CD14-positive monocyte (primary cell): ENCODE data around the gene STX18. TPM values are rescaled to one million over a fixed set of nuclear protein-coding genes. Genes with fewer than 3 reads are reported as not detected.

ENCODE experiments used
- DNase-seq, 3 donors: peaks; one replicate each; pipeline ENCODE4 v3.0.0-alpha.2; 2011 to 2022
- H2AFZ ChIP-seq: 2 replicates; pipeline ENCODE4 v1.6.0; 2012; ENCODE audit warnings: mild to moderate bottlenecking, low read depth, low read length, inconsistent platforms; ENCODE audit not compliant: insufficient read depth, poor library complexity, severe bottlenecking
- H3K27ac ChIP-seq, 2 donors: 1 replicate in 1 of 2; 2 replicates in 1 of 2; pipeline ENCODE4 v1.5.1; 2012 to 2013; ENCODE audit warnings: low read length in 2 of 2, control low read depth in 1 of 2, inconsistent platforms in 1 of 2, low read depth in 1 of 2, mild to moderate bottlenecking in 1 of 2
- H3K27me3 ChIP-seq, 2 donors: one replicate each; pipeline versions ENCODE4 v1.6.0 to v1.6.1; 2011 to 2013; ENCODE audit warnings: low read length in 2 of 2; ENCODE audit not compliant: control insufficient read depth in 2 of 2, insufficient read depth in 2 of 2
- H3K36me3 ChIP-seq, 2 donors: replicated peaks in 1 of 2; 1 replicate in 1 of 2; 2 replicates in 1 of 2; pipeline versions ENCODE4 v1.5.1 to v1.6.1; 2012 to 2013; ENCODE audit warnings: low read length in 2 of 2, control low read depth in 1 of 2, inconsistent platforms in 1 of 2, mild to moderate bottlenecking in 1 of 2; ENCODE audit not compliant: insufficient read depth in 2 of 2, control insufficient read depth in 1 of 2
- H3K4me1 ChIP-seq, 2 donors: 1 replicate in 1 of 2; 2 replicates in 1 of 2; pipeline versions ENCODE4 v1.5.1 to v1.6.1; 2012 to 2013; ENCODE audit warnings: low read length in 2 of 2, control low read depth in 1 of 2, inconsistent platforms in 1 of 2, mild to moderate bottlenecking in 1 of 2, moderate library complexity in 1 of 2; ENCODE audit not compliant: insufficient read depth in 2 of 2, control insufficient read depth in 1 of 2
- H3K4me2 ChIP-seq: replicated peaks from 2 replicates; pipeline ENCODE3; 2012; ENCODE audit warnings: low read length, moderate library complexity, mild to moderate bottlenecking; ENCODE audit not compliant: poor library complexity, severe bottlenecking; ENCODE audit errors: extremely low read depth
- H3K4me3 ChIP-seq, 3 experiments: fragments of 200-600 bp in 1 of 3; sonication (generic) in 1 of 3; replicated peaks in 1 of 3; 1 replicate in 2 of 3; 2 replicates in 1 of 3; pipeline ENCODE4 v1.5.1; 2011 to 2013; ENCODE audit warnings: low read length in 3 of 3, mild to moderate bottlenecking in 3 of 3, control low read depth in 2 of 3, low read depth in 2 of 3, inconsistent platforms in 1 of 3, moderate library complexity in 1 of 3
- H3K79me2 ChIP-seq: 2 replicates; pipeline ENCODE4 v1.6.0; 2012; ENCODE audit warnings: mild to moderate bottlenecking, control low read depth, inconsistent platforms, low read length, moderate library complexity; ENCODE audit not compliant: insufficient read depth
- H3K9ac ChIP-seq: 2 replicates; pipeline ENCODE4 v1.6.0; 2017; ENCODE audit warnings: low read length, mild to moderate bottlenecking; ENCODE audit not compliant: insufficient read depth, poor library complexity, severe bottlenecking
- H3K9me3 ChIP-seq, 2 donors: replicated peaks in 1 of 2; 1 replicate in 1 of 2; 2 replicates in 1 of 2; pipeline versions ENCODE4 v1.5.1 to v1.6.1; 2012 to 2013; ENCODE audit warnings: low read length in 2 of 2, control low read depth in 1 of 2; ENCODE audit not compliant: control insufficient read depth in 1 of 2, insufficient read depth in 1 of 2
- H4K20me1 ChIP-seq: 2 replicates; pipeline ENCODE4 v1.6.0; 2012; ENCODE audit warnings: mild to moderate bottlenecking, low read length, control low read depth, moderate library complexity; ENCODE audit not compliant: insufficient read depth
- H3K27ac Mint-ChIP-seq, 7 donors: one replicate each; pipeline ENCODE4 v1.8.0; 2020; ENCODE audit warnings: mild to moderate bottlenecking in 7 of 7, mixed read lengths in 7 of 7, moderate library complexity in 6 of 7, inconsistent platforms in 2 of 7
- H3K27me3 Mint-ChIP-seq, 3 donors: one replicate each; pipeline ENCODE4 v1.8.0; 2021 to 2022; ENCODE audit warnings: low read depth in 3 of 3, mild to moderate bottlenecking in 3 of 3, mixed read lengths in 3 of 3, moderate library complexity in 3 of 3, inconsistent platforms in 1 of 3
- H3K36me3 Mint-ChIP-seq, 2 donors: one replicate each; pipeline ENCODE4 v1.8.0; 2020; ENCODE audit warnings: mixed read lengths in 2 of 2, inconsistent platforms in 1 of 2, mild to moderate bottlenecking in 1 of 2
- H3K4me1 Mint-ChIP-seq: one replicate; pipeline ENCODE4 v1.8.0; 2020; ENCODE audit warnings: mild to moderate bottlenecking, mixed read lengths
- H3K4me3 Mint-ChIP-seq, 2 donors: one replicate each; pipeline ENCODE4 v1.8.0; 2020; ENCODE audit warnings: mild to moderate bottlenecking in 2 of 2, mixed read lengths in 2 of 2, moderate library complexity in 1 of 2
- H3K9me3 Mint-ChIP-seq, 7 donors: one replicate each; pipeline ENCODE4 v1.8.0; 2020 to 2022; ENCODE audit warnings: mixed read lengths in 7 of 7, mild to moderate bottlenecking in 6 of 7, moderate library complexity in 6 of 7, inconsistent platforms in 2 of 7
- CTCF ChIP-seq: fragments of 200-600 bp; IDR thresholded peaks from one replicate; pipeline ENCODE4 v1.8.0; 2022; ENCODE audit warnings: antibody characterized with exemption, mild to moderate bottlenecking
- WGBS: methylation state at CpG from one replicate; pipeline ENCODE4 v1.1.5; 2013; ENCODE audit warnings: missing lambda C conversion rate; ENCODE audit not compliant: insufficient coverage; 5-methylcytosine and 5-hydroxymethylcytosine counted together
- intact Hi-C, 2 donors: fragments of 100-400 bp; cut with micrococcal nuclease; formaldehyde crosslinking; loops; one replicate each; pipeline versions ENCODE4 v1.15.0 to v1.15.1; 2023
- polyA plus RNA-seq, 3 donors: library from polyadenylated mRNA; depleted of rRNA in 1 of 3; unstranded in 2 of 3; stranded (reverse) in 1 of 3; fragments of 300-500 nt in 2 of 3; fragments of >200 nt in 1 of 3; fragmentation: Illumina TruSeq in 2 of 3; gene quantifications; 1 replicate in 2 of 3; 2 replicates in 1 of 3; pipeline ENCODE4 v1.2.3, GENCODE V29; 2012 to 2021

STX18 gene
- polyA plus RNA-seq, 3 donors, result 19.0 to 24.1 (median 19.6) TPM

GRCh38 chr4:4549534-4549933 is 7.7 kb upstream of the STX18 start:
- Histone ChIP-seq H3K4me3 (no peak overlapping the region), H3K4me1 (no peaks in the 10 kb centered on the region), H3K36me3 (no peaks in the 10 kb centered on the region), H3K27ac (no peak overlapping the region), H3K79me2 (no peaks in the 10 kb centered on the region), H3K9ac (no peak overlapping the region), H3K27me3 (no peaks in the 10 kb centered on the region), H3K9me3 (no peaks in the 10 kb centered on the region), H2AFZ (no peak overlapping the region), H3K4me2 (no peak overlapping the region), H4K20me1 (no peaks in the 10 kb centered on the region)
- intact Hi-C loops, result no loop called here
- Mint-ChIP-seq H3K27ac (no peak overlapping the region), H3K4me1 (no peaks in the 10 kb centered on the region), H3K36me3 (peaks cover 10 to 12% of the 10 kb centered on the region in 2 donors), H3K9me3 (peaks cover 0 to 3% (median 0%) of the 10 kb centered on the region in 7 donors), H3K4me3 (no peak overlapping the region), H3K27me3 (peaks cover 0 to 2% (median 0%) of the 10 kb centered on the region in 3 donors)
- DNase-seq, result no peak
- TF ChIP-seq CTCF, result no peak
- no CpG with 5 or more reads among the region's 1 CpG for WGBS

- H3K9me3 Mint-ChIP-seq, result no peaks in the 10 kb centered on the region
- Histone ChIP-seq H3K9me3 (no peaks in the 10 kb centered on the region), H3K79me2 (peaks cover 35% of the 10 kb centered on the region), H3K36me3 (no peaks in the 10 kb centered on the region), H4K20me1 (peaks cover 25% of the 10 kb centered on the region), H2AFZ (peak overlapping the region; percentile 97), H3K4me2 (peak overlapping the region; percentile 95), H3K27me3 (no peaks in the 10 kb centered on the region), H3K9ac (no peak overlapping the region), H3K27ac (no peak overlapping the region), H3K4me1 (peaks cover 28 to 35% of the 10 kb centered on the region in 2 donors), H3K4me3 (peak overlapping the region; percentile 64 to 93 (median 86))
- intact Hi-C loops, result no loop called here
- TF ChIP-seq CTCF, result no peak
- H3K27ac Mint-ChIP-seq, result peak overlapping the region in 2 of 7 donors; percentile 13 to 96
- peaks cover 35% of the 10 kb centered on the region for H3K4me1 Mint-ChIP-seq
- WGBS, result 0% methylated on average over 1 of the region's 12 CpGs
- H3K36me3 Mint-ChIP-seq, result peaks cover 0 to 3% of the 10 kb centered on the region in 2 donors
- H3K4me3 Mint-ChIP-seq, result peak overlapping the region; percentile 91 to 96
- DNase-seq, result no peak
- H3K27me3 Mint-ChIP-seq, result peaks cover 0 to 2% (median 0%) of the 10 kb centered on the region in 3 donors
These were observed 1.1 kb upstream of the STX18 start for GRCh38 chr4:4542774-4543485.
